HG02870 (cell line): ENCODE data around the gene LEPROT.

Source experiments
- ATAC-seq: cut with Tn5 transposase; IDR thresholded peaks from one replicate; pipeline ENCODE4 v1.9.1; 2021; ENCODE audit warnings: mild to moderate bottlenecking, moderate library complexity; ENCODE audit not compliant: unreplicated experiment

Gene LEPROT

DNA sequence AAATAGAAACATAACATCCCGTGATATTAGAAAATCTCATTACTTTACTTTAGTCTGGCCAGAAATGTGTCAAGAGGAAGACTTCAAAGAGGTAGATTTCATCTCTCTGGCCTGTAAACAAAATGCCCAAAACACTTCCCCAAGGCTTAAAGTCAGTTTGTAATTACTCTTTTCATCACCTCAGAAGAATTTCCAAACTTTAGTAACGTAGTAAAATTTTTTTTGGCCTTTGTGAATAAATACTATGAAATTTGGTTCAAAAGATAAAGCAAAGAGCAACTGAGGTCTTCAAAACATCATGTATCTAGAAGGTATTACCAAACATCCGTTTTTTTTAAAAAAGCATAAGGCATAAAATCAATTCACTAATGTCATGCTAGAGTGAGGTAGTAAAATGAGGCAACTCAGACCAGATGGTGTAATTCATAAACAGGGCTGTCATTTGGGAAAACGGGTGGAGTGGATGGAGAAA, 51.4 kb downstream of the LEPROT start:
- ATAC-seq: no peak

DNA sequence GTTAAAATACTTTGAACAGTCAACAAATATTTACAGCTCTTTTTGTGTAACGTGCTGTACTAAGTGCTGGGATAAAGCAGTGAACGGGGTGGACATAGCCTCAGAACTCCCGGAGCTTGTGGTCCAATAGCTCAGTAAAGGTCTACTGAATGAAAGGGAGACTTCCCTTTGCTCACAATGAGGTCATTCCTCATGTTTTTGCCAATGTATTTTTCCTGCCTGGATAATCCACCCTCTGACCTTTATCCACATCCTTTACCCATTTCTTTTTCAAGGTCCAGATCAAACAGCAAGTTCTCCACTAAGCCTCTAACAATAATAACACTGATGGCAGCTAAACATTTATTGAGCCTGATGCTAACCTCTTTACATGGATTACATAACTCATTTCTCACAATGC, 55.9 kb downstream of the LEPROT start:
- ATAC-seq: no peak

DNA sequence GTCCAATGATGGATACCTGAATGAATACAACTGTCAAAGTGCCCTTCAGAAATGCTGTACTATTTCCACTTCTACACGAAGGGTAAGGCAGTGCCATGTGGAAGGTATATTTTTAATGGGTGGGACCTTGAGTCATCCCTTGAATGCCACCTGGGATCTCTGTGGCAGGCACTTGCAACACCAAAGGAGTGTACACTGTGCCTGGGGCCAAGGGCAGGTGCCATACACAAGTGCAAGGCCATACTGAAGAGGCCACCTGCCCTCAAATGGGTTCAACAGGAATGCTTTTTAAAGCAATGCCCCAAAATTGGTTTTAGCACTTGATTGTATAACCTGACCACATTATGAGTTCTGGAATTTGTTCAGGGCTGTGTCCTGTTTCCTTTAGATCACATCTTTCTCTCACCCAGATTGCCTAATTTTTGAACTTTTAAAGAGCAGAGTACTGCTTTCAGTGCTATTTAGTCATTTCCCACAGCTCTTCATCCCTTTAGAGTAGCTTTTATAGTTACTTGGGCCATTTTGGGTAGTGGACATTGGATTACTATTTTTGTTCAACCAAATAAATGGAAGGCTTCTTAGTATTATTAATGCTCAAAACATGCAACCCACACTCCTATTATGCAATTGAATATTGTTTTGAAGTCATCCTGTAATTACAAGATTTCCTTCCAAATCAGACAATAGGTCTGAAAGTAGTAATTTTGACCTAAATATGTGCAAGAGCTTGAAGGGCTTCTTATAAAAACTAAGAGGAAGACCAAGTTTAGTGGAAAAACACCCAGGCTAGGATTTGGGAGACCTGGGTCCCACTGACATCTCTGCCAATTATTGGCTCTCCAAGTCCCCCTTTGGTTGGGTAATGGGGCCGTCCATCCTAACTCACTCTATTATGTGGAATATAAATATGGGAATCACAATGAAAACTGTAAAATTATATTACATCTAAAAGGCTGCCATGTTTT, 57.2 kb downstream of the LEPROT start:
- ATAC-seq: no peak

DNA sequence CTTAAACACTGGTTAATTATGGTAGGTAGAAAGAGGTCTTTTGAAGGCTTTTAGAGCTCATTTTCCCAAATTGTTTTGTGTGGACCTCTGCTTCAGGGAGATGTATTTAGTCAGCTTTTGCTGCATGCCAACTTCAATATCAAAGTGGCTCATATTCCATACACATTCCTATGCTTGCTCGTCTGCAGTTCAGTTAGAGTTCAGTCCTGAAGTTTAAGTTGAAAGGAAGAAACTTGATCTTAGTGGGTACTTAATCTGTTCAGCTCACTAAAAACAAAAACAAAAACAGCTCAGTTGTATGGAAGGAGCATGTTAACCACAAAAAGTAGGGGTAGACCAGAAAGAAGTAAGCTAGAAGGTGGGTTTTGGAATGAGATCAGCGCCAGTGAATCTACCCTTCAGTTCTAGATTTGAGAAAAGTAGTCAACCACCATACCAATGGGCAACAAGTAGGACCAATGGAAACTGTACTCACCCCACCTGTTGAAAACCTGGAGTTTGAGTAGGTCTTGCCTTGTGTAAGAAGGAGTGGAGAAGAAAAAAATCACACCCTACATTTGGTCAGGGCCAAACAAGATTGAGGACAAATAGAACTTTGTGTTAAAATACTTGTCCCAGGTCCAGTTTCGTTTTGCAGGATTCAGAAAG, 58.0 kb downstream of the LEPROT start:
- no peak for ATAC-seq

DNA sequence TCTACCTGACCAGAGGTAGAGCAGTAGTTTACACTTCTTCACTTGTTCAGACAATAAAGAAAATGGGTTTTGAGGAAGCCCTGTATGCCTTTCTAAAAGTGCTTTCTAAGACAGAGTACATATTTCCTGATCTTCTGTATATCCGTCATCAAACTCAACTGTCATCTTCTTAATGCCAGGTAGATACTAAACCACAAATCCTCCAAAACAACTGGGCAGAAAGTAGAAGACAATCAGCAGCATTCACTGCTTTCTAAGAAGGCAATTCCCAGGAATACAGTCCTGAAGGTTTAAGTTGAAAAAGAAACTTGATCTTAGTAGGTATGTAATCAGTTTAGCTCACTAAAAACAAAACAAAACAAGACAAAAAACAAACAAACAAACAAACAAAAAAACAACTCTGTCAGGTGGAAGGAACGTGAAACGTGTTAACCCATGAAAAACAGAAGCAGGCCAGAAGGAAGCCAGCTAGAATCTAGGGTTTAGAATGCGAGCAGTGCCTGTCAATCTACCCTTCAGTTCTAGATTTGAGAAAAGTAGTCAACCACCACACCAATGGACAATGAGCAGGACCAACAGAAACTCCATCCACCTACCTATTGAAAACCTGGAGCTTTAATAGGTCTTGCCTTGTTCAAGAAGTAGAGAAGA, 59.2 kb downstream of the LEPROT start:
- ATAC-seq: no peak

DNA sequence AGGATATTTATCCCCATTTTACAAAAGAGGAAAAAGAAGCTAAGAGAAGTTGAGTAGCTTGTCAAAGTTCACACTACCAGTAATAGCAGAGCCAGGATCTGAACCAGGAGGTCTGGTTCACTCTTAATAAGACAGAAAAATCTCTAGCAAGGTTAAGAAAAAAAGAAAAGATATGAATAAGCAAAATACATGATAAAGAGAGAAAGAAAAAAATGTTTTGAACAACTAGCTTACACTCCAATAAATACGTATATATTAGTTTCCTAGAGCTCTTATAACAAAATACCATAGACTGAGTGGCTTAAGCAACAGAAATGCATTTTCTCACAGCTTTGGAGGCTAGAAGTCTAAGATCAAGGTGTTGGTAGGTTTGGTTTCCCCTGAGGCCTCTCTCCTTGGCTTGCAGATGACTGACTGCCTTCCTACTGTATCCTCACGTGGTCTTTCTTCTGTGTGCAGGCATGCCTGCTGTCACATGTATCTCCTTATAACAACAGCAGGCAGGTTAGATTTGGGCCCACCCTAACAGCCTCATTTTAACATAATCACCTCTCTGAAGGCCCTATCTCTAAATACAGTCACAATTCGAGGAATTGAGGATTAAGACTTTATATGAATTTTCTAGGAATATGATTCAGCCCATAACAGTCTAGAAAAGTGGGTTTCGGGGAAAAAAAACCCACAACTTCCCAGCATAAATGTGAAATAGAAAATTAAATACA, 60.4 kb downstream of the LEPROT start:
- ATAC-seq: no peak

DNA sequence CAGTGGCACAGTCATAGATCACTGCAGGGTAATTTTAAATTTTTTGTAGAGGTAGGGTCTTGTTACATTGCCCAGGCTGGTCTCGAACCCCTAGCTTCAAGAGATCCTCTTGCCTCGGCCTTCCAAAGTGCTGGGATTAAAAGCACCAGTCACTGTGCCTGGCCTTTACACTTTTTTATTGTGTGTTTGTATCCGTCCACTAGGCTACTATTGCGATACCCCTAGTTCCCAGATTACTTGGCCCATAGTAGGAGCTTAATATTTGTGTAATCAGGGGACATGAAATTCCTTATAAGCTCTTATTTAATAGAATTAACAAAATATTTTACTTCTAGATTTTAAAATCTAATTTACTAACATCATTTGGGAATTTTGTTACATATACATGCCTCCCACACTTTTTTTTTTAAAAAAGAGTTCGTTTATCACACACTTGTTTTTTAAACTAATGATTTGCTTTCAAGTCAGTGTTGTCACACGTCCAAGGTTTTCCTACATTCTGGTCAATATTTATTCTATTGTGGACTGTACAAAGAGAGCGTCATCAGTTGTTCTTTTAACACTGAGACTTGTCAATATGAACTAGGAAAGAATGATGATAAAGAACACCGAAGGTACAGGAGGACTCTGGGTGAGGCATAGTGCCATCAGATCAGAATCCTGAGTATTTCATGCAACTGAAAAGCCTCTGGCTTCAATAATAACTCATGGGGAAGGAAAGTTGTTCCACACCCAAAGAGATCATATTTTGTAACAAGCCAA, 63.7 kb downstream of the LEPROT start:
- no peak for ATAC-seq
